Dendritic cell treated with granulocyte-macrophage colony-stimulating factor and Interleukin-4, amounts not matched to agents 40 ng/mL and 50 ng/mL, for 4 days (primary cell): Measurements from ENCODE around the gene DSN1.
"Not testable (repeated sequence)": the region's sequence is repeated elsewhere in the genome, so short reads cannot be mapped to it uniquely, and the experiment has no call there.

Experiments
- H3K27ac Mint-ChIP-seq: one replicate; pipeline ENCODE4 v1.8.0; 2022; ENCODE audit warnings: mild to moderate bottlenecking, mixed read lengths
- H3K27me3 Mint-ChIP-seq: one replicate; pipeline ENCODE4 v1.8.0; 2022; ENCODE audit warnings: mild to moderate bottlenecking, mixed read lengths
- H3K36me3 Mint-ChIP-seq: one replicate; pipeline ENCODE4 v1.8.0; 2022; ENCODE audit warnings: low read depth, mixed read lengths
- H3K4me1 Mint-ChIP-seq: one replicate; pipeline ENCODE4 v1.8.0; 2022; ENCODE audit warnings: low read depth, mixed read lengths
- H3K4me3 Mint-ChIP-seq: one replicate; pipeline ENCODE4 v1.8.0; 2022; ENCODE audit warnings: mild to moderate bottlenecking, moderate library complexity, mixed read lengths
- H3K9me3 Mint-ChIP-seq: one replicate; pipeline ENCODE4 v1.8.0; 2022; ENCODE audit warnings: mixed read lengths
- intact Hi-C: fragments of 100-400 bp; cut with micrococcal nuclease; formaldehyde crosslinking; loops from one replicate; pipeline ENCODE4 v1.15.0; 2022

The DSN1 gene

DNA sequence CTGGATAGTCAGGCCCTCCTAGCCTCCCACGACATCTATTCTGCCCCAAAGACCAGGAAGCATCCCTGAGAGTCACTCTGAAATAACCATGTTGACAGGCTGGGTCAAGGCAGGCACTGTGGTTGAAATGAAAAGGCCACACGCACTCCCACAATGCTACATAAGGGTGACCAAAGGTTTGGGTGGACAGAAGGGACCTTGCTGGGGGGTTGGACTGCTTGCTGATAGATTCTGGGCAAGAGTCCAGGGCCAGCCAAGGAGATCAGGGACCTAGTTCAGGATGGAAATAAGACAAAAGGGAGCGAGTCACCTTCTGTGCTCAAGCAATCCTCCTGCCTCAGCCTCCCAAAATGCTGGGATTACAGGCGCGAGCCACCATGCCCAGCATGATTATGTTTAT lies 32.5 kb upstream of the DSN1 start:
- no peaks in the 10 kb centered on the region for H3K27me3 Mint-ChIP-seq
- intact Hi-C loops, result no loop called here
- no peak overlapping the region for H3K4me3 Mint-ChIP-seq
- no peak overlapping the region for H3K27ac Mint-ChIP-seq
- peaks cover 97% of the 10 kb centered on the region for H3K36me3 Mint-ChIP-seq
- peaks cover 17% of the 10 kb centered on the region for H3K4me1 Mint-ChIP-seq
- no peaks in the 10 kb centered on the region for H3K9me3 Mint-ChIP-seq

DNA sequence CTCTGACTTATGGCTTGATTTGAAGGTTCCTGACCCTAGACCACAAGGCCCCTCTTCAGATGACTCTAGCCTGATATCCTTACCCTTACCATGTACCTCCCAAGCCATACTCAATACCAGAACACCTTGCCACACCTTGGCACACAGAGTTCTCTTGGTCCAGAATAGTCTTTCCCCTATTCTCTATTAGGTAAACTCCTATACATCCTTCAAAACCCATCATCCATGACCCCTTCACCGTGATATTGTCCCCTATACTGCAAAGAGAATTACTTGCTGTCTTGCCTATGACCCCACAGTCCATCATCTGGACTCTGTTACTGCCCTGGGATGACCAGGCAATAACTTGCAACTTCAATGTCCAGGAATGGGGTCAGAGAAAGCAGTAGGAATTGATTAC lies 31.8 kb upstream of the DSN1 start:
- no peaks in the 10 kb centered on the region for H3K27me3 Mint-ChIP-seq
- H3K4me3 Mint-ChIP-seq, result no peak overlapping the region
- no peak overlapping the region for H3K27ac Mint-ChIP-seq
- H3K9me3 Mint-ChIP-seq, result no peaks in the 10 kb centered on the region
- intact Hi-C loops, result no loop called here
- peaks cover 17% of the 10 kb centered on the region for H3K4me1 Mint-ChIP-seq
- peaks cover 97% of the 10 kb centered on the region for H3K36me3 Mint-ChIP-seq

DNA sequence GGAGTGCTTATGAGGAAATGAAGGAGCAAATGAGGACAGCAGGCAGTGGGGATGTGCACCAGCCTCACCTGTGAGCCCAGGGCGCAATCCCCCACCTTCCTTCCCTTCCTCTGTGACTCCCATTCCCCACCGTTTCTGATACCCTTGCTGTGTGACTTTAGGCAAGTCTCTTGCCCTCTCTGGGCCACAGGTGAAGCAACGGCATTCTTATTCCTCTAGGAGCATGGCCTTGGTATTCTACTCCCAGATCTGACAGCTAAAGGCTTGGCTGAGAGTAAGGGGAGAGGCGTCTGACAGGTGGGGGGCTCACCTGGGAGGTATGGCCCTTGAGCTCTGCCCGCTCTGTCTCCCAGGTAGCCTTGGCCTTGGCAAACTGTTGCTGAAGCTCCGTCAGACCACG lies 30.9 kb upstream of the DSN1 start:
- peaks cover 97% of the 10 kb centered on the region for H3K36me3 Mint-ChIP-seq
- intact Hi-C loops, result no loop called here
- H3K4me3 Mint-ChIP-seq, result no peak overlapping the region
- H3K9me3 Mint-ChIP-seq, result no peaks in the 10 kb centered on the region
- no peaks in the 10 kb centered on the region for H3K27me3 Mint-ChIP-seq
- H3K27ac Mint-ChIP-seq, result no peak overlapping the region
- peaks cover 12% of the 10 kb centered on the region for H3K4me1 Mint-ChIP-seq

DNA sequence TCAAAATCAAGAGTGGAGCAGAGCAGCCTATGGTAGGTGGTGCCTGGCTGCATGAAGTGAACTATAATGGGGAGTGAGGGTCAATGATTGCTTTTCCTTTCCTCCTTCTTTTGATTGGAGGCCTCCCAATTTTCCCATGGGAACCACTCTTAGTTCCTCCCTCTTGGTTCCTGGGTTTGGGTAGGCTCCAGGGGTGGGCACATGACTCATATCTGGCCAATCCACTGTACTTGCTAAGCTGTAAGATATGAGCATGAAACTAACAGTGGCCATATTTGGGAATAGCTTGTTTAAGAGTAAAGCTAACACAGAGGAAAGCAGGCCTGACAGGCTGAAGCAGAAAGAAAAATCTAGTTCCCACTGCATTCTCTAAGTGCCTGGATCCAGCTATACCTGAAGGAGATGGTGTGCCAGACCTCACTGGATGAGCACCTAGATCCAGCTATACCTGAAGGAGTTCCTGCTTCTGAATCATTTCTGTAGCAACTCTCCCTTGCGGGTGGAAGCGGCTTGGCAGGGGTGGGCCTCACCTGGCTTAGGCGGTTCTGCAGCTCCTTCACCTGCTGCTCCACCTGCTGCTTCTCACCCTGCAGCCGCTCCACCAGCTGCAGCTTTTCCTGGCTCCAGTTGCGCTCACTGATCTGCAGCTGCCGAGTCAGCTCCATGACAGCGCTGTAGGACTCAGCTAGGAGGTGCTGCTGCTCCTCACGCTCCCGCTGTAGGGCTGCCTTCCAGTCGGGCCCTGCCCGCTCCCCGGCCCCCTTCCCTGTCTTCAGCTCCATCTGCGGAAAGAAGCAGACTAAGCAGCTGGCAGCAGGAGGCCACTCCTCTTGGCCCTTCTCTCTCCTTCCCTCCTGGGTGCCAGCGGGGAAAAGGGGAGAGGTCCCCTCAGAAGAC lies 29.0 kb upstream of the DSN1 start:
- Mint-ChIP-seq H3K4me3 (no peak overlapping the region), H3K4me1 (no peaks in the 10 kb centered on the region), H3K27ac (peak overlapping the region; percentile 2), H3K9me3 (no peaks in the 10 kb centered on the region), H3K36me3 (peaks cover 100% of the 10 kb centered on the region), H3K27me3 (no peaks in the 10 kb centered on the region)
- intact Hi-C loops, result no loop called here

DNA sequence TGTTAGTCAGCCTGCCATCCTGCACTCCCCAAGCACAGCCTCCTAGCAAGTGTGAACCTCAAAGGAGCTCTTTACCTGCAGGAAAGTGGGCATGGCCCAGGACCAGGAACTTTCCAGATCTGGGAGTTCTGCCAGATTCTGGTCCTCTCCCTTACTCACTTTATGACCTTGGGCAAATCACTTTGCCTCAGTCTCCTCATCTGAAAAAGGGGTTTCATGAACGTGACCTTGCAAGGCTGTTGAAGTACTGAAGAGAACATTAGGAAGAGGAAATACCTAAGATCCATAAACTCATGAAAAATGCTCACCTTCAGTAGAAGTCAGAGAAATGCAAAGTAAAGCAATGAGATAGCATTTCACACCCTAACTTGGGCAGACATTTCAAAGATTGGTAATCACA lies 26.8 kb upstream of the DSN1 start:
- intact Hi-C loops, result no loop called here
- Mint-ChIP-seq H3K27ac (no peak overlapping the region), H3K36me3 (peaks cover 100% of the 10 kb centered on the region), H3K27me3 (no peaks in the 10 kb centered on the region), H3K4me3 (no peak overlapping the region), H3K9me3 (no peaks in the 10 kb centered on the region), H3K4me1 (no peaks in the 10 kb centered on the region)

DNA sequence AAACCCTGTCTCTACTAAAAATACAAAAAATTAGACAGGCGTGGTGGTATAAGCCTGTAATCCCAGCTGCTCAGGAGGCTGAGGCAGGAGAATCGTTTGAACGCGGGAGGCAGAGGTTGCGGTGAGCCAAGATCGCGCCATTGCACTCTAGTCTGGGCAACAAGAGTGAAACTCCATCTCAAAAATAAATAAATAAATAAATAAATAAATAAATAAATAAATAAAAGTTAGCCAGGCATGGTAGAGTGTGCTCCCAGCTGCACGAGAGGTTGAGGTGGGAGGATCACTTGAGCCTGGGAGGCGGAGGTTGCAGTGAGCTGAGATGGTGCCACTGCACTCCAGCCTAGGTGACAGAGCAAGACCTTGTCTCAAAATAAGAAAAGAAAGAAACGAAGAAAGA lies 25.8 kb upstream of the DSN1 start:
- H3K4me3 Mint-ChIP-seq, intact Hi-C loops, H3K27ac Mint-ChIP-seq, H3K4me1 Mint-ChIP-seq, H3K27me3 Mint-ChIP-seq, H3K9me3 Mint-ChIP-seq: not testable (repeated sequence)
- peaks cover 100% of the 10 kb centered on the region for H3K36me3 Mint-ChIP-seq

DNA sequence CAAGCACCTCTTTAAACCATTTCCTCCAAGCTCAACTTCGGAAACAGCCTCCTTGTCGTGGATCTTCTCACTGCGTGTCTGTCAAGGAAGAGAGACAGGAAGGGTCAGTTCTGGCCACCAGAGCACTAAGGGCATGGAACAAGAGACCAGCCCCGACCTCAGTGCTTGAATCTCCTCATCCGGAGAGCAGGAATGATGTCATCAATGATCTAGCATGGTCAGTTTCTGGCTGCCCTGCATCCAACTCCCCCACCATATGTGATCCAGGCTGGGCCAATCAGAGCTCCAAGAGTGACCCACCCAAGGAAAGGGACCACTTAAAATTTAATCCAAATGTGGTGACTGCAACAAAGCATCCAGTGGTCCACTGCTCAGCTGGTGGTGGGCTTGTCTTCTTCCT lies 23.3 kb upstream of the DSN1 start:
- intact Hi-C loops, result no loop called here
- peaks cover 99% of the 10 kb centered on the region for H3K36me3 Mint-ChIP-seq
- H3K4me1 Mint-ChIP-seq, result no peaks in the 10 kb centered on the region
- H3K4me3 Mint-ChIP-seq, result no peak overlapping the region
- no peak overlapping the region for H3K27ac Mint-ChIP-seq
- H3K27me3 Mint-ChIP-seq, result no peaks in the 10 kb centered on the region
- no peaks in the 10 kb centered on the region for H3K9me3 Mint-ChIP-seq

DNA sequence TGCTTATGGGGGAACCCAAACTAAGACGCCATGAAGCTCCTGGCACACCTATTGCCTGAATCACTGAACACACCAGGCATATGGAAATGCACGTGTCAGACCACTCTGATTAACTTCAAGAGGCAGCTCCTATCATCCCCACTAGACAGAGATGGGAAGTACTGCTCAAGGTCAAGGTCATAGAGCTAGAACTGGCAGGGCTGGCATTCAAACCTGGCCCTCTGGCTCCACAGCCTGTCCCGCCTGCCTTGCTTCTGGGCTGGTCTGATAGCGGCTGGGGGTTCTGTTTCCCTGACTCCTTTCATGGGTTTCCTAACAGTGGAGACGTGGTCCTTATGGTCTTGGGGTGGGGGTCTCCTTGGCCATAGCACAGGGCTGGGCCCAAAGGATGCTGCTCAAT lies 22.6 kb upstream of the DSN1 start:
- H3K36me3 Mint-ChIP-seq, result peaks cover 99% of the 10 kb centered on the region
- H3K27me3 Mint-ChIP-seq, result no peaks in the 10 kb centered on the region
- no peaks in the 10 kb centered on the region for H3K9me3 Mint-ChIP-seq
- no peaks in the 10 kb centered on the region for H3K4me1 Mint-ChIP-seq
- H3K4me3 Mint-ChIP-seq, result no peak overlapping the region
- intact Hi-C loops, result no loop called here
- H3K27ac Mint-ChIP-seq, result no peak overlapping the region

DNA sequence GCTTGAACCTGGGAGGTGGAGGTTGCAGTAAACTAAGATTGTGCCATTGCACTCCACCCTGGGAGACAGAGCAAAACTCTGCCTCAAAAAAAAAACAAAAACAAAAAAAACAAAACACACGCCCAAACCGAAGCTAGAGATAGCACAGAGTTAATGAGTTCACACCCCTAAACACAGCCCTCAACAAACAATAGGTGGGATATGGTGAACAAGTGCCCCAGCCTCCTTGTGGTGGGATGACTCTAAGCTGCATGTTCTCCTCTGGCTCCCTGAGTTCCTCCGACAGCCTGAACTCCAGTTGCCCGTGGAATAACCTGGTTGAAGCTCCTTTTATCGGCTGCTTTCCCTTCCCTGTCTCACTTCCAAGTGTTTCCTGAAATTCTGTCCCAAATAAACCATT lies 22.1 kb upstream of the DSN1 start:
- intact Hi-C loops, result no loop called here
- no peaks in the 10 kb centered on the region for H3K4me1 Mint-ChIP-seq
- H3K36me3 Mint-ChIP-seq, result peaks cover 99% of the 10 kb centered on the region
- H3K27me3 Mint-ChIP-seq, result no peaks in the 10 kb centered on the region
- no peaks in the 10 kb centered on the region for H3K9me3 Mint-ChIP-seq
- H3K27ac Mint-ChIP-seq, result no peak overlapping the region
- H3K4me3 Mint-ChIP-seq, result no peak overlapping the region

DNA sequence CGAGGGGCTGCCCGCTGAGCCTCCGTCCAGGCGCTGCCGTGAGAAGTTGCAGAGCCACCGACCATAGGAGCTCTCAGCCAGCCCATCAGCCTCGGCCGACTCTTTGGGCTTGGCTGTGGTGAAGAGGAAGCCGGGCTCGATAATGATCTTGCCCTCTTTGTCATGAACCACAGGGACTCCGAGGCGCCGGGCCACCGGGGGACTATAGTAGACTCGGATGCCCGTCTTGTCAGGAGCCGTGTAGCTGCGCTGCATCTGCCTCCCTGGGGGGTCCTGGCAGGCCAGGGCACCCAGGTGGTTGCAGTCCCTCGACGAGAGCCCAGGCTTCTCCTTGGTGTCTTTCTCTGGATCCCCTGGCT lies 20.5 kb upstream of the DSN1 start:
- Mint-ChIP-seq H3K4me1 (no peaks in the 10 kb centered on the region), H3K27me3 (no peaks in the 10 kb centered on the region), H3K27ac (no peak overlapping the region), H3K9me3 (no peaks in the 10 kb centered on the region), H3K4me3 (no peak overlapping the region), H3K36me3 (peaks cover 89% of the 10 kb centered on the region)
- intact Hi-C loops, result no loop called here

DNA sequence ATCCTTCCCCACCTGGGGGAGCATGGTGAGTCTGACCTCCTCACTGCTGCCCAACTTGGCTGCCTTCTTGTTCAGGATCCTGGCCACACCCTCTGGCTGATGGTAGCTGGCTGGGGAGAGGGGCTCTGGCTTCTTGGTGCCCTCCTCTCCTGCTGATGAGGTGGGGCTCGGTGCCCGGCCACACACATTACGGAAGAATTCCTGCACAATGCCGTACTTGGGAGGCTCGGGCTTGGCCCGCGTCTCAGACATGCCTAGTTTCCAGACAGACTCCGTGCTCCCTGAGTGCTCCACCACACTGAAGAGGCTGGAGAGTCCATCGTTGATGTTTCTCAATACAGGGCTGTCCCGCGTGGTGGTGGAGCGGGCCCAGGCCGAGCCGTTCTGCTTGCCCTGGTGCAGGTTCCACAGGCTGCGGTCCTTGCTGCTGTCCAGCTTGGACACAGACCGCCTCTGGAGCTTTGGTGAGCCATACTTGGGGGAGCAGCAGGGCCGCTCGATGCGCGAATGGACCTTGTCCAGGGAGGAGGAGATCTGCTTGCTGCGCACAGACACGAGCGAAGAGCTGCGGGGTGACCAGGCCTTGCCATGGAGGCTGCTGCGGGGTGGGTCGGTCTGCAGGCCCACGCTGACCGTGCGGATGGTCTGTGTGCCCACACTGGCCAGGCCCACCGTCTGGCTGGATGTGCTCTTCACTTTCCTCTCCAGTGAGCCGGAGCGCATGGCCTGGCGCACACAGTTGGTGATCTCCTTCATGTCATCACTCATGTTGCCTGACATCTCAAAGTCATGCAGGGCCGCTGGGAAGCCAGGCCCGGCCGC lies 19.9 kb upstream of the DSN1 start:
- intact Hi-C loops, result no loop called here
- no peak overlapping the region for H3K4me3 Mint-ChIP-seq
- no peaks in the 10 kb centered on the region for H3K9me3 Mint-ChIP-seq
- no peaks in the 10 kb centered on the region for H3K4me1 Mint-ChIP-seq
- no peak overlapping the region for H3K27ac Mint-ChIP-seq
- H3K27me3 Mint-ChIP-seq, result no peaks in the 10 kb centered on the region
- H3K36me3 Mint-ChIP-seq, result peaks cover 88% of the 10 kb centered on the region

DNA sequence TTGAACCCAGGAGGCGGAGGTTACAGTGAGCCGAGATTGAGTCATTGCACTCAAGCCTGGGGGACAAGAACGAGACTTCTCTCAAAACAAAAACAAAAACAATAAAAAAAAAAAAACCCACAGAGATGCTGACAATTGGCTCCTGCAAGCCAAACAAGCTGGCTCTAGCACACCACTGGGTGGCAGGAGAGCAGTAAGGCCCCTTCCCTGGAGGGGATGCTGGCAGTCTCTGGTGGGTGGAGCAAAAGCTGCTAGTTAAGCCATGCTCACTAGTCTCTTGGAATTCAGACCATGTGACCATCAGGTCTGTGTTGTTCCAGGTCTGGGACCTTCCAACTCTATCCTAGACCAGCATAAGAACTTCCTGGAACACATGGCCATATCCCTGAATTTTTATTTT lies 18.9 kb upstream of the DSN1 start:
- intact Hi-C loops, result no loop called here
- H3K36me3 Mint-ChIP-seq, result peaks cover 85% of the 10 kb centered on the region
- no peak overlapping the region for H3K27ac Mint-ChIP-seq
- H3K9me3 Mint-ChIP-seq, result no peaks in the 10 kb centered on the region
- H3K4me1 Mint-ChIP-seq, result no peaks in the 10 kb centered on the region
- no peak overlapping the region for H3K4me3 Mint-ChIP-seq
- no peaks in the 10 kb centered on the region for H3K27me3 Mint-ChIP-seq

DNA sequence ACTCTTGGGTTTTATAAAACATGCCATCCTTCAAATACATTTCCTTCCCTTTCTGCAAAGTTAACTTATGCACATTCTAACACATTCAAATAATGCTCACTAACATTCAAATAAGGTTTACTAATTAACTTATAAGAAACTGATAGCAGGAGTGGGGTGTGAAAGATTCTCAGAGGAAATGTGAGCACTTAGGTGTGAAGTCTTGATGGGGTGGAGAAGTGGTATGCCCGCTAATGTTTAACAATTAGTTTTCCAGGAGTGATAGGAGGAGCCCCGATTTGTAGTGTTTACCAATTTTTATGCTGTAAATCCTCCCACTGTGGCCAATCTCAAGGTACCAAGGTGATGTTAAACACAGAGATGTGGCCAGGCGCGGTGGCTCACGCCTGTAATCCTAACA lies 18.3 kb upstream of the DSN1 start:
- Mint-ChIP-seq H3K4me3 (no peak overlapping the region), H3K27ac (no peak overlapping the region), H3K9me3 (no peaks in the 10 kb centered on the region)

DNA sequence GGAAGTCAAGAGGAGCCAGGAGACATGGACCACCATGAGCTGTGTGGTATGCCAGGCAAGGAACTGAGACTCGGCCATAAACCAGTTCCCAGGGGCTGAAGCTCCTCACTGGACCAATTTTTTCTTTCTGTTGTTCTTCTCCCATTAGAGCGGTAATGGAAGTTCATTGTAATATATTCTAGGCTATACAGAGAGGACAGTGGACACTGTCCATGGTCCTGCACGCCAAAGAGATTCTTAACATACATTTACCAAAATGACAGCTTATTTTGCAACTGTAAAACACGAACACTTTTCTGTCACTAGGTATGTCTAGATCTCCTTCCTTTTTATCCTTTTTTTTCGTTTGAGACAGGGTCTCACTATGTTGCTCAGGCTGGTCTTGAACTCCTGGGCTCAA lies 13.1 kb upstream of the DSN1 start:
- no peaks in the 10 kb centered on the region for H3K9me3 Mint-ChIP-seq
- no peaks in the 10 kb centered on the region for H3K27me3 Mint-ChIP-seq
- intact Hi-C loops, result no loop called here
- peaks cover 78% of the 10 kb centered on the region for H3K36me3 Mint-ChIP-seq
- H3K4me1 Mint-ChIP-seq, result no peaks in the 10 kb centered on the region
- no peak overlapping the region for H3K4me3 Mint-ChIP-seq
- no peak overlapping the region for H3K27ac Mint-ChIP-seq

More for the DNA sequence above, 18.3 kb upstream of the DSN1 start:
- intact Hi-C loops, result no loop called here
- H3K27me3 Mint-ChIP-seq, result no peaks in the 10 kb centered on the region
- H3K36me3 Mint-ChIP-seq, result peaks cover 85% of the 10 kb centered on the region
- no peaks in the 10 kb centered on the region for H3K4me1 Mint-ChIP-seq
